ENCODE results near the gene C3orf33.

DNA sequence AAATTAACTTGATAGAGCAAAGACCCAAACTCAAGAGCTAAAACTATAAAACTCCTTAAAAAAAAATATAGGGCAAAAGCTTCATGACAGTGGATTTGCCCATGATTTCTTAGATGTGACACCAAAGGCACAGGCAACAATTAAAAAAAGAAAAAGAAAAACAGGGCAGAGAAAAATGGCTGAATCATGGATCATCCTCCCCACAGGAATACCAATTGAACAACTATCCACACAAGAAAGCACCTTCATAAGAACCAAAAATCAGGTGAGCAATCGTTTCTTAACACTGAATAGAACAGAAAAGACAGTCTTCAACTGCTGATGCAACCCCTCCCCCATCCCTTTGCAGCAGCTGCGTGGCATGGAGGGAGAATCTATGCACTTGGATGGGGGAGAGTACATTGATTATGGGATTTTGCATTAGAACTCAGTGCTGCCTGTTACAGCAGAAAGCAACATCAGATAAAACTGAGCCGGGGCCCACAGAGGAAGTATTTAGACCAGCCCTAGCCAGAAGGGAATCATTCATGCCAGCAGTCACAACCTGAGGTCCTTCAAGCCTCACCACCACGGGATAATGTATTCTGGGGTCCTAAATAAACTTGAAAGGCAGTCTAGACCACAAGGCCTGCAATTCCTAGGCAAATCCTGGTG lies 15.7 kb downstream of the C3orf33 start:
- TF ChIP-seq POLR2A (IDR thresholded peaks at IDR 0.05; ENCODE audit: low read length) (no peak), GATA1 (IDR thresholded peaks at IDR 0.05; ENCODE audit: low read depth, low read length) (no peak)

Measured in erythroblast (primary cell).